Vagina (tissue), 2 donors: Measurements from ENCODE around the gene SEPTIN2.

ENCODE experiments used
- POLR2AphosphoS5 ChIP-seq, 2 donors: sonication (generic); formaldehyde crosslinking; IDR thresholded peaks; one replicate each; pipeline ENCODE4 v1.9.0; 2017; ENCODE audit warnings: antibody characterized with exemption in 2 of 2, mild to moderate bottlenecking in 2 of 2, low read depth in 1 of 2; ENCODE audit not compliant: insufficient read depth in 1 of 2
- TF ChIP-seq, protein P1 (sequence below), 3 experiments: fragments of 450-650 bp in 2 of 3; fragments of 200-600 bp in 1 of 3; sonication (generic) in 1 of 3; IDR thresholded peaks; one replicate each; pipeline ENCODE4 v1.5.1; 2017 to 2019; ENCODE audit warnings: antibody characterized with exemption in 3 of 3, mild to moderate bottlenecking in 2 of 3, moderate library complexity in 2 of 3

DNA sequence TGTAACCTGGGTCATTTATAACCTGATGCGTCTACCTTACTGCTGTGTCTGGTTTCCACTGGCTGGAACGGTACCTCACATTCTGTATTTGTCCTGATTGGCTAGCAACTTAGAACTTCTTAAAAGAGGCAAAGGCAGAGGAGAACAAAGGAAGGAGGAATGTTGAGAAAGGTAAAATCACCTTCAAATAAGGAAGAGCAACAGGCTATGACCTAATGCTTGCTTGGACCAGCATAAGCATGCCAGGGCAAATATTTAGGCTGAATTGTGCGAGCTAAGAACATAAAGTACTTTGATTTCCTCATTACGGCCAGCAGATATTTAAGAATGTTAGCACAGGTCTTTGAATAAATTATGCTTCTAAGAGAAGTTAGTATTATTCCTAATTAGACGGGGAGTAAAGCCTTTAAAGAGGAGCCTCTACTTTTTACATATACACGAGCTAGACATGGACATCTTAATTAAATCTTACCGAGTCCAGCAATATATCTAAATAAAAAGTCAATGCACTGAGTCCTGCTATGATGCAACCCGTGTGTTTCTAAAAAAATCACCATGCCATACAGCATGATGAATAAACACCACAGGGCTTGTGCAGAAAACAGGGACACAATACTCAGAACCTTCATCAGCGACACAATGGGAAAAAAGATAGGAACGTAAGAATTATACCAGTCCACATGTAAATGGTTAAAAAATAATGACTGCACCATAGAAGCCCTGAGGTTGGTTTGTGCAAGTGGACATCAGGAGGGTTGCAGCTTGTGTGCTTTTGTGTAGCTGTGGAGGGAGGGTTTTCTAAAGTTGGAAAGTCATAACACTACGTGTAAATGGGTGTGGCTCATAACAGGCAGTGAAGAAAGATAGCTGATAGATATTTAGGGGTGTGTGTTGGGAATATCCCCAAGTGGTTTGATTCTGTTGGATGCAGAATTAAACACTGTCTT, 14.2 kb downstream of the SEPTIN2 start:
- TF ChIP-seq, protein P1, sequence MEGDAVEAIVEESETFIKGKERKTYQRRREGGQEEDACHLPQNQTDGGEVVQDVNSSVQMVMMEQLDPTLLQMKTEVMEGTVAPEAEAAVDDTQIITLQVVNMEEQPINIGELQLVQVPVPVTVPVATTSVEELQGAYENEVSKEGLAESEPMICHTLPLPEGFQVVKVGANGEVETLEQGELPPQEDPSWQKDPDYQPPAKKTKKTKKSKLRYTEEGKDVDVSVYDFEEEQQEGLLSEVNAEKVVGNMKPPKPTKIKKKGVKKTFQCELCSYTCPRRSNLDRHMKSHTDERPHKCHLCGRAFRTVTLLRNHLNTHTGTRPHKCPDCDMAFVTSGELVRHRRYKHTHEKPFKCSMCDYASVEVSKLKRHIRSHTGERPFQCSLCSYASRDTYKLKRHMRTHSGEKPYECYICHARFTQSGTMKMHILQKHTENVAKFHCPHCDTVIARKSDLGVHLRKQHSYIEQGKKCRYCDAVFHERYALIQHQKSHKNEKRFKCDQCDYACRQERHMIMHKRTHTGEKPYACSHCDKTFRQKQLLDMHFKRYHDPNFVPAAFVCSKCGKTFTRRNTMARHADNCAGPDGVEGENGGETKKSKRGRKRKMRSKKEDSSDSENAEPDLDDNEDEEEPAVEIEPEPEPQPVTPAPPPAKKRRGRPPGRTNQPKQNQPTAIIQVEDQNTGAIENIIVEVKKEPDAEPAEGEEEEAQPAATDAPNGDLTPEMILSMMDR (IDR thresholded peaks at IDR 0.05): no peak
- no peak for TF ChIP-seq POLR2AphosphoS5 (IDR thresholded peaks at IDR 0.05; ENCODE audit: insufficient read depth in 1 of 2, low read depth in 1 of 2)
